Left hindlimb (tissue), 1 donor: ENCODE data around the gene SEC31A.
A peak's percentile ranks its signal among the peaks of the same experiment; 100 is the strongest.
"Not testable (repeated sequence)": the region's sequence is repeated elsewhere in the genome, so short reads cannot be mapped to it uniquely, and the experiment has no call there.

Experiments
- DNase-seq: peaks from one replicate; pipeline ENCODE4 v3.0.0-alpha.2; 2018

The SEC31A gene

DNA sequence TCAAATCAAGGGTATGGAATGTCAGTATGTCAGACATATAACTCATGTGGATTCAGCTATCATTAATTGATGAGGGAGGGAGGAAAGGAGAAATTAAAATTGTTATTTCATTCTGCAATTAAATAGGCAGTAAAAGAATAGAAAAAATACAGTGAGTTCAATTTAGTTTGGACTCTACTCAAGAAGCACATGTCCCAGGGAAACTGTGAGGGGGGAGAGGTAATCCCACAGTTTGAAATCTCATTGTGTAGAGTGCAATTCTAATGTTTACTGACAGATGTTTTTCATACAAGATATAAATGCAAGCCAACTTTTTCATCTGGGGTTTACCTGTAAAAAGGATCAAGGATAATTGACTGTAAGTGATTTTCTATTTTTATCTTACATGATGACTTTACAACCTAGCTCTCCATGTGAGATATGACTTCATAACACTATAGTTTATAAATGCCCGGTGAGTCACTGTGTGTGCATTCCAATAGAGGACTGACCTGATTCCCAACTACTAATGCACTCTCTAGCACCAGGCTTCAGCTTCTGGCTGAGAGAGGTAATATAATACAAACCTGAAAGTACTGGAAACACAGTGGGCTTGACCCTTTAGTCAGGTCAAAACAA lies 57.1 kb downstream of the SEC31A start:
- DNase-seq = no peak

DNA sequence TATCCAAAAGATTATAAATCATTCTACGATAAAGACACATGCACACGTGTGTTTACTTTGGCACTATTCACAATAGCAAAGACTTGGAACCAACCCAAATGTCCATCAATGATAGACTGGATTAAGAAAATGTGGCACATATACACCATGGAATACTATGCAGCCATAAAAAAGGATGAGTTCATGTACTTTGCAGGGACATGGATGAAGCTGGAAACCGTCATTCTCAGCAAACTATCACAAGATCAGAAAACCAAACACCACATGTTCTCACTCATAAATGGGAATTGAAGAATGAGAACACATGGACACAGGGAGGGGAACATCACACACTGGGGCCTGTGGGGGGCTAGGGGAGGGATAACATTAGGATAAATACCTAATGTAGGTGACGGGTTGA lies 57.9 kb downstream of the SEC31A start:
- DNase-seq = not testable (repeated sequence)

DNA sequence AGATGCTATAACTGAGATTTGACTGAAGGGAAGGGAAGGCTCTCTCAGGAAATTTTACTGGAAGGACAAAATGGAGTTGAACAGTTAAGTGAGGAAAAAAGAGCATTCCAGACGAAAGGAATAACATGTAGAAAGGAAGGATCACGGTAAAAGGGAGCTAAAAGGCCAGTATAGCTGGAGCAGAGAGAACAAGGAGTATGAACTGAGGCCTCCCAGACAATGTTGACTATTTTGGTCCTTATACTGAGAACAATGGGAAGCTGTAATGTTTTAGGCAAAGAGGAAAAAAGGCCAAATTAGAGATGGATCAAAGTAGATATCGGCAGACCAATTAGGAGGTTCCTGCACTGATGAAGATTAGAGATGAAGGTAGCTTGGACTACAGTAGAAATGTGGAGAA lies 65.5 kb downstream of the SEC31A start:
- DNase-seq = no peak

DNA sequence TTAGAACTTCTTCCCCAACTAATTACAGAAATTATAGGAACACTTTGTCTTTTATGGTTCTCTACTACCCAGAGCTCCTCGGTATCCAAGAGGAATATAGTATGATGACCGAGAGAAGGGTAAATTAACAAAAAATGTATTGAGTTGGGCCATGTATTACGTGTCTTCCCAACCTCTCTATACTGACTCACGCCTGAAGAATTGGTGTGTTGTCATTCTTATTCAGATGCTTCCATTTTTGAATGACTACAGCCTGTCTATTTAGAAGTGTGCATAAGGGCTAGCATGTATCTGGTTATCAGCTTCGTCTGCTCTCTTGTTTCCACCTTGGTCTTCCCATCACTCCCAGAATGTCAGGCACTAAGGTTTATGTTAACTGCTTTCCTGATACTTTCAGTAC lies 67.9 kb downstream of the SEC31A start:
- DNase-seq = no peak

DNA sequence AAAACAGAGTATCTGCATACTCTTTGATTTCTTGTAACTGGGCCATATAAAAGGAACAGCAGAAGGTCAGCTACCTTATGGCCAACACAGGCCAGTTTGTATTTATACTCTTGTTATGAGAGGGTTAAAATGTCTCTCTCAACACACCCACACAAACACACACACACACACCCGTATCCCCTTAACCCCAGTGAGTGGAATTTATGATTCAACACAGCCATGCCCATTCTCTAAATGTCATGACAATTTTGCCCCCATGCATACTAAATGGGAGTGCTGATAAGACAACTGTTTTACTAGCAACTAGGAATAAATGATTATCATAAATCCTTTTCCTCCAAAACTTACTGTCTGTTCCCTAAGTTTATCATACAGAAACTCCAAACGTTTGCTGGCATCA lies 70.3 kb downstream of the SEC31A start:
- DNase-seq = no peak

DNA sequence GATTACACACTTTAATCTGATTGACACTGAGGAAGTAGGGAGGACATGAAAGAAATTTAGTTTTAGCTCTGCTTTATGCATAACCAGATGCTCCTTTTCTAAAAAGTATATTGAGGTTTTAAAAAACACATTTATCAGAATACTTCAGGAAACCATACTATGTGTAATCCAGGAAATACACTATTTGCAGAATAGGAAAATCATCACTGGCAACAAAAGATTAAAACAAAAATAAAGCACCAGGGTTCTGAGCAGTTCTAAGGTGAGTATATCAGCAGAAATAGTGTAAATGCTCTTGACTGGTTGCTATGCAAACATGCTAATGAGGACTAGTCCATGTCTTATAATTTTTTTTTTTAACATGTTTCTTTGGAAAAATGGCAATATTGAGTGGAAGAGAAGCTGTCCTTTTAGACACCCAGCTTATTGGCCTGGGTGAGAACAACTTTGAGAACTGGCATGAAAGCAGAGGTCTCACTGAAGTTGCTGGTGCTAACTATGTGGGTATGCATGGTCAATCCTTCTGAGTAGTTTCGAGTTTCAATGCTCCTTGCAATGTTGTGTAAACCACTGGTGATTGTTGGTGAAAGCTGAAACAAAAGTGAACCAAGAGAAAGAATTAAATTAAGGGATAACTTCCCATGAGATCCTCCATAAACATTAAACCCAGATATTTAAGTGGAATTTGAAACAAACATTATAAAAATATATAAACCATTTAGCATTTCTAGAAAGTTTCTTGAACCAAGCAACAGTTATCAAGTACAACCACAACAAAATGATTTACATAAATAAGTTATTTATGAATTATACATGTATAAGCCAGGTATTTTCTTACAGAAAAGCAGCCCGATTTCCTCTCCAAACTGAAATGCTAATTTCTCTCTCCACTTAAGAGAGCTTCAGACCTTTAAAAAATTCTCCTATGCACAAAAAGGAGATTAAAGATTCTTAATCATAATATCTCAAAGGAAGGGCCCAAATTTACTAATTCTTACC lies 72.0 kb downstream of the SEC31A start:
- no peak for DNase-seq

DNA sequence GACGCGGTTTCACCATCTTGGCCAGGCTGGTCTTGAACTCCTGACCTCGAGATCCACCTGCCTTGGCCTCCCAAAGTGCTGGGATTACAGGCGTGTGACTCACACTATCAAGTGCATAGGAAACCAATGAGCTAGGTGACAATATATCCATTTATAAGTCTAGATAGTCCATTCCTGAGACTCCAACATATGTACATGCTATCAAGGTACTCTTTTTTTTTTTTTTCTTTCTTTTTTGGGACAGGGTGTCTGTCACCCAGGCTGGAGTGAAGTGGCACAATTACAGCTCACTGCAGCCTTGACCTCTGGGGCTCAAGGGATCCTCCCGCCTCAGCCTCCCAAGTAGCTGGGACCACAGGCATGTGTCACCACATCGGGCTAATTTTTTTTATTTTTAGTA lies 74.1 kb downstream of the SEC31A start:
- DNase-seq = not testable (repeated sequence)

DNA sequence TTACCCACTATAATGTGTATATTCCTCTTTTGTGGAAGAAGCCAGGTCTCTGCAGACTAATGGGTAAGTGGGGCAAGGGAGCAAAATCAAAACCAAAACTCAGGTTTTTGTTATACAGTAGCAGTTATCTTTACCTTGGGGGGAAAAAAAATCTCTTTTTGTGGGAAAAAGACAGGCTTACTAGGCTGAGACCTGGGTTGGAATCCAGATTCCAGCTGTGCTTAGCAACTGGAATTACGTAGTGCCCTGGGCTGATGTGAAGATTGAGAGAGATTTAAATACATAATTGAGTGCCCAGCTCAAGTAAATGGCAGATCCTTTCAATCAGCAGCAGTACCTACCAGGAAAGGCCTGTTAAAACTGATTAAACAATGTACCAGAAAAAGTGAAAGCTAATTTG lies 76.9 kb downstream of the SEC31A start:
- DNase-seq = no peak

DNA sequence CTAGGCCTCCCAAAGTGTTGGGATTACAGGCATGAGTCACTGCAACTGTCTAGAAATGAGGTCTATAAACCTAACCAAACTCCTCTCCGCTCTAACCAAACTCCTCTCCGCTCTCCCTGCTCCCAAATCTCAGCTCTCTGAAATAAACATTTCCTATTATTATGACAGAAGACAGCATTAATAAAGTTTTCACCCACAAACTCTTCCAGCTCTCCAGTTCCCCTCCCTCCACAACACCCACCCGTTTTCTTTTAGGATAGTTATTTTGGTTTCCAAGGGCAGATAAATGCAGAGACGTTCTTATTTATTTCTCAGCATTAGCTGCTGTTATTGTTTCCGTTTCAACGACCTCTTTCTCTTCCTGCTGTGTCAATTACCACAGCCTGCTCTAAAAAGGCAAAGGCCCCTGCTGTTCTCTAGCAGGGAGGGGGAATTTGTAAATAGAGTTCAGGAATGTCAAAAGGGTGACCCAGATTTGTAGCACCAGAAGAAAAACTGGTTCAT lies 79.1 kb downstream of the SEC31A start:
- DNase-seq = no peak

DNA sequence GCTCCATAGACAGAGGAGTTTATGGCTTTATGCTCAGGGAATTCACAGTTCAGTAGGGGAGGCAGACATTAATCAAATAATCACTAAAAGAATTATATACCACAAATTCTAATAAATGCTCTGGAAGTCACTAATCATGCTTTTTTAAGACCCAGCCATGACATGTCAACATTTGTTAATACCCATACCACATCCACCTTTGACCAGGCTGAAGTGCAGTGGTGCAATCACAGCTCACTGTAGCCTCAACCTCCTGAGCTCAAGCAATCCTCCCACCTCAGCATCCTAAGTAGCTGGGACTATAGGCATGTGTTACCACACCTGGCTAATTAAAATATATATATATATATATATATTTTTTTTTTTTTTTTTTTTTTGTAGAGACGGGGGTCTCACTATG lies 79.6 kb downstream of the SEC31A start:
- DNase-seq = no peak

DNA sequence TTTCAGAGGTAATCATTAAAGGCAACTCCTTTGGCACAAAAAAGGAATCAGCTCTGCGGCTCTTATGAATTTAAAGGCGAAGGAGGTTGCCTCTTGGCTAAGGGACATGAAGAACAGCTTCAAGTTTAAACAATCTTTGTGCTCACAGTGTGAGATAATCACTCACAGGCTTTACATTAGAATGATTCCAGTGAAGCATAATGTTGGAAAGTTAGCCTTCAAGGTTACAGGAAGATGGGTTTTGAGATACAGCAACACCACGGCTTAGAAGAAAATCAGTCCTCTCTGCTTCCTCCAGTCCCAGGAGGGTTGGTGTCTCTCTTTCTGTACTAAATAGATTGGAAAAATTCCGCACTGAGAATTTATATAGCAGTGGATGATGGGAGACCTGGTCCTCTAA lies 80.8 kb downstream of the SEC31A start:
- DNase-seq = no peak

DNA sequence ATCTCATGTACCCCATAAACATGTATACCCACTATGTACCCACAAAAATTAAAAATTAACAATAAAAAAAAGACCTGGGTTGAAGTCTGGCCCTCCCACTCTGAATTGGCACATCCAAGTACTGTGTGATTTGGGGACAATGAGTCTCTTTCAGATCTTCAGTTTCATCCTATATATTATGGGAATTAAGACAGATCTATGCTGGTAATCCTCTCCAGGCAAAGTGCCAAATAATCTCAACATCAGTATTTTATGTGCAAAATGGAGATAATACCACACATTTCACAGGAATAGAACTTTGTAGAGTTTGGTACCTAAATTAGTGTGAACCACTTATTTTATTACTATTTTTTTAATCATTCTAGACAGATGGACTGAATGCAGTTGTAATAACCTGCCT lies 81.3 kb downstream of the SEC31A start:
- no peak for DNase-seq

DNA sequence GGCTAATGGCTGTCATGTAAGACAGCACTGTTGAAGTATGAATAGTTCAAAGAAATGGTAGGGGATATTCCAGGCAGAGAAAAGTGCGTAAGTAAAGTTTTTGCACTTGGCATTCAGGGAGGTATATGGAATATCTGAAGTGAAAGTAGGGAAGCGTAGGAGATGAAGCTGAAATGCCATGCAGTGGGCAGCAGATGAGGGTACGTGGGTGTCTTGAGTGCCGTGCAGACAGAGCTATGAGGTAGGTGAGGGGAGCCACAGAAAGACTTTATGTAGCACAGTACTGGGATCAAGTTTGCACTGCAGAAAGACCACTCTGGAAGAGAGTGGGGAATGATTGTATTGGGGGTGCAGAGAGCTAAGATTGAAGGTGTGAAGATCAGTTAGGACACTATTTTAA lies 87.2 kb downstream of the SEC31A start:
- DNase-seq = no peak

DNA sequence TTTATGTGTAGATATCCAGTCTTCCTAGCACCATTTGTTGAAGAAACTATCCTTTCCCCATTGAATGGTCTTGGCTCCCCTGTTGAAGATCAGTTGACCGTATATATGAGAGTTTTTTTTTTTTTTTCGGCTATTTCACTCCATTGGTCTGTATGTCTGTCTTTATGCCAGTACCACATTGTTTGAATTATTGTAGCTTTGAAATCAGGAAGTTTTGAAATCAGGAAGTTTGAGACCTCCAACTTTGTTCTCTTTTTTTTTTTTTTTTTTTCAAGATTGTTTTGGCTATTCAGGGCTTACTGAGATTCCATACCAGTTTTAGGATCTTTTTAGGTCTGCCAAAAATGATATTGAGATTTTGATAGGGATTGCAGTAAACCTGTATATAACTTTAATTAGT lies 88.0 kb downstream of the SEC31A start:
- no peak for DNase-seq

DNA sequence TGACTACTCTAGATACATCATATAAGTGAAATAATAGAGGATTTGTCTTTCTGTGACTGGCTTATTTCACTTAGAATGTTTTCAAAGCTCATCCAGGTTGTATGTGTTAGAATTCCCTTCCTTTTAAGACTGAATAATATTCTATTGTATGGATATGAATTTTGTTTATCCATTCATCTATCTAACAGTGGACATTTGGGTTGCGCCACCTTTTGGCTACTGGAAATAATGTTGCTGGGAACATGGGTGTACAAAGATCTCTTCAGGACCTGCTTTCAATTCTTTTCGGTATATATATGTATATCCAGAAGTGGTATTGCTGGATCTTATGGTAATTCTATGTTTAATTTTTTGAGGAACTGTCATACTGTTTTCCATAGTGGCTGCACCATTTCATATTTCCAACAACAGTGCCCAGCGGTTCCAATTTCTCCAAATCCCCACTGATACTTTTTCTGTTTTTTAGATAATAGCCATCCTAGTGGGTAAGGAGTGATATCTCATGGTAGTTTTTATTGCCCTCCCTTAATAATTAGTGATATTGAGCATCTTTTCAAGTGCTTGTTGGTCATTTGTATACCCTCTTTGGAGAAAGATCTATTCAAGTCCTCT lies 88.9 kb downstream of the SEC31A start:
- DNase-seq = no peak

DNA sequence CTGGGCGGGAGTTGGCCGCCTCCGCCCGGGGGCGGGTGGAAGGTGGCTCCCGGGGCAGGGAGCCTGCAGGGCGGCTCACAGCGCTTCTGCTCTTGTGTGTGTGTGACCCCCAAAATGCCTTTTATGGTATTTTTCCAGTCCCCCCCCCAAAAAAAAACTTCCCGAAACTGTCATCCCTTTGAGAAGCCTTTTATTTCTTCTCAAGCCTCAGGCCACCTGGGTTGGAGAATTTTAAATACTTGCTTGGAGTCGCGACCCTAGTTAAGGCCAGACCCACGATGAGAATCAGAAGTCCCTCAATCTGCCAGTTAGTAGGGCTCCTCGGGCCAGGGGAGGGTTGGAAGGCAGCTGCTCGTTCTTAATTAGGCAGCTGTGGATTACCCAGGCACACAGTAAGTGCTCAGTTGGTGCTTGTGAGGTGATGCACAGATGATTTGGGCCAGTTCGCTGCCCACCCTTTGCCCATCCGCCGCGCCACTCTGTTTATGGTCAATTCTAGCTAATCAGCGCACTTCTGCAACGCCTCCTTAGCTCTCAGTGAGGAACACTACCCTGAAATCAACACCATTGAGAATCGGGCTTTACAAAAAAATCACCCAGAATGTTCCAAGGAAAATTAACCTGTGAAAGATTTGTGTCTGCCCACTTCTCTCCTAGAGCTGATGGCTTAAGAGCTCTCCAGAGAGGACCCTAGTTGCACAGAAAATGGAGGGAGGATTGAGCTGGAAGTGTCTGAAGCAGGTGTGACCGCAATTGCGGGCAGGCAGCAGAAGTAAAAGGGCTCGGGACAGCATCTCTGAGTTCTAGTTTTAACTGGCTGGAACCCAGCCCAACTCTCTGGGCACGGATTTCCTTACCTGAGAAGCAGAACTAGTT lies 91.7 kb downstream of the SEC31A start:
- DNase-seq = no peak

DNA sequence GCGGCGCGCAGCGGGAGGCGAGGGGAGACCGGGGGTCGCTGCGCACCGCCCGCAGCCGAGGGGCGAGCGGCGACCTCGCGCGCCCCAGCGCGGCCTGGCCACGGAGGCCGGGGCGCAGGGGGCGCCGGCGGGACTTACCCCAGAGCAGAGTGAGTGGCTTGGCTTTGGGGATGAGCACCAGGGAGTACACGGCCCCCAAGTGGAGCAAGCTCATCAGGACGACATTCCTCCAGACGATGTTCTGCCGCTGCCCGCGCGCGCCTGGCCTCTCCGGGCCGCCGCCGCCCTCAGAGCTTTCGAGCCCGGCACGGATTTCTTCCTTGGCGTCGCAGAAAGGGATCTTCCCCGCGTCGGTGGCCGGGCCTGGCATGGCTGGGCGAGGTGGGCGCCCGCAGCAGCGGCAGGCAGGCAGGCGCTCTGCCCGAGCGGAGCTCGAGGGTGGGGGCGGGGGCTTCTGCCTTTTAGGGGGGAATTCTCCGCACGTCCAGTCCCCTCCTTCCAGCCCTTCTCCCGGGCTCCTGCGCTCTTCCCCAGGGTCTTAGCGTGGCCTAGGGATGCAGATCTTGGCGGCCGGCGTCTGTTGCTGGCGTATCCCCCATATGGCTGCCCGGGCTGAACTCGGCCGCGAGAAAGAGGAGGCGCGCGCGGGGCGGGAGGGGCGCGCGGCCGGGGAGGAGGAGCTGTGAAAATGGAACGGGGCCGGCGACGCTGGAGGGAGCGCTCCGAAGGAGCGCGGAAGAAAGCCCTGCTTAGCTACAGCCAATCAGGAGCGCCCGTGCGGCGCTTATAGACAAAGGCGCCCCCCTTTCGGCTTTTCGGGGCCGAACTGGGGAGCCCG lies 92.6 kb downstream of the SEC31A start, which contains the start of gene SCD5:
SCD5 (minus strand) TSS at position 629 of the 838 bp plus-strand sequence; CDS start at position 370, 259 bp downstream.
- DNase-seq = peak; percentile 89

DNA sequence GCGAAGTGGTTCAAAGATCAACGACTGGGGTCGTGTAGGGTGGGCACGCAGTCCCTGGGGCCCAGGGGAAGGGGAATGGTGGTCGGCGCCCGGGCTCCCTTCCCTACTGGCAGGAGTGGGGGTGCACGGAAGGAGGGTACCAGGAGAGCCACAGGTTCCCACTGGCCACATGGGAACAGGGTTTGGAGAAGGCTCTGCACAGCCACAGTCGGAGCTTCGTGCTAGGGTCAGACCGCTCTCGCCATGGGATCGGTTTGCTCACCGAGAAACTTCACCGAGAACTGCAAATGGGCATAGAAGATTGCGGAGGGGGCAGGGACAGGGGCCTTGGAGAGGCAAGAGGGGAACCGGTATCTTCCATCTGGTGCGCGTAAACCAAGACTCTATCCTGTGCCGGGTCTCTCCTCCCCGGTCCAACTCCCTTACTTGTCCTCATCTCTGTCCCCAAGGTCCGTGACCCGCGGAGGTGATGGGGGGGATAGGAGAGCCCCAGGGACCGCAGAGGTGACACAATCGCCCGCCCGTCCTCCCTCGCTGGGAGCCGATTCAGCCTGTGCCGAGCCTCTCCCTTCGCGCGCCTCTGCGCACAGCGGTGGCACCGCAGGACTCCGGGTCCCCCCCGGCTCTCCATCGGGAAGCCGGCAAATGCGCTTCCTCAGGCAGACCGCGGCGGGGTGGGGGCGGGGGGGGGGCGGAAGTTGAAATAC lies 93.4 kb downstream of the SEC31A start:
- DNase-seq = peak; percentile 62

DNA sequence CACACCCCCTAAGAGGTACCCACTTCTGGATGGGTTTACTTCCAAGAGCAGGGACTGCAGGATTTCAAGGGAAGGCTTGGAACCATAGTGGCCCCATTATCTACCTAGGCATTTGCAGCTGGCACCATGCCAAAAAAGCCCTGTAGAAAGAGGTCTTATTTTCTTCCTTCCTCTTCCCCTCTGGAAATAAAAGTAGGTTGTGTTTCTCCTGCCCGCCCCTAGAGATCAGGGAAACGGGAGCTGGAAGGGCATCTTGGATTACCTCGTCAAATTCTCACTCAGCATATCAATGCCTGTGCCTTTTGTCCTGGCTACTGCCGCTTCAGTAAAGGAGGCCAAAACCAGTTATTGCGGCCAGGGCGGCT lies 93.9 kb downstream of the SEC31A start:
- no peak for DNase-seq

DNA sequence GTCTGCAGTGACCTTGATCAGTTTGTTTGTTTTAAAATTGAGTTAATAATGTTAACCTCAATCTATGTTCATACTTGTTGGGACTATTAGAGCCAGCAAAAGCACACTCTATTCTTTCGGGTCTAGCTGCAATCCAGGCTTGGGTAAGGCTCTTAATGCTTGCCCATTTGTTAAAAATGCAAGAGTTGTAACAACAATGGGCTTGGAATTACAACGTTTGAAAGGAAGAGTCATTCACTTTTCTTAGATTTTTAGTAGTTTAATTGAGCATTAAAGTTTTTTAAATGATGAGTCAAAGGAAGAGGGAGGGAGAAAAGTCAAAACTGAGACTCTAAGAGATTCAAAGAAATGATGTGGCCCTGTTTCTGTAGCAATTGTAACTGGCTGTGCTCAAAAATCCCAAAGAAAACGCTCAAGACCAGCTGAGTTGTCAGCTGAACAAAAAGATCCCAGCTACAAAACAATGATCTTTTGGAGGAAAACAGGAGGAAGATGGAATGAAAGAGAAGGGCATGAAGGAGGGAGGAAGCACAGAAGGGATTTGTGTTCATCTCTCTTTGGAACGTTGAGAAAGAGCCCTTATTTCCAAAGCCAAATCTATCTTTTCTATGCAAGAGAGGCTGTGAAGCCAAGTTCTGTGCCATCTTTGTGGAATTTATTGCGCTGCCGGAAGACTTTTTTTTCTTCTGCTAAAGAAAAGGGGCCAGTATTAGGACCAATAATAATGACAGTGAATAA lies 97.9 kb downstream of the SEC31A start:
- DNase-seq = no peak
